HG02885 (cell line): ENCODE results near the gene FOLR2.
A peak's percentile ranks its signal among the peaks of the same experiment; 100 is the strongest.

Experiments used
- ATAC-seq: cut with Tn5 transposase; IDR thresholded peaks from one replicate; pipeline ENCODE4 v1.9.1; 2021; ENCODE audit warnings: mild to moderate bottlenecking; ENCODE audit not compliant: unreplicated experiment, poor library complexity

Gene FOLR2

GRCh38 chr11:72229336-72229924 lies 12.8 kb downstream of the FOLR2 start:
- no peak for ATAC-seq

GRCh38 chr11:72229925-72230763 lies 13.6 kb downstream of the FOLR2 start:
- no peak for ATAC-seq

- no peak for ATAC-seq
These were observed 14.3 kb downstream of the FOLR2 start for GRCh38 chr11:72230764-72231365.

DNA sequence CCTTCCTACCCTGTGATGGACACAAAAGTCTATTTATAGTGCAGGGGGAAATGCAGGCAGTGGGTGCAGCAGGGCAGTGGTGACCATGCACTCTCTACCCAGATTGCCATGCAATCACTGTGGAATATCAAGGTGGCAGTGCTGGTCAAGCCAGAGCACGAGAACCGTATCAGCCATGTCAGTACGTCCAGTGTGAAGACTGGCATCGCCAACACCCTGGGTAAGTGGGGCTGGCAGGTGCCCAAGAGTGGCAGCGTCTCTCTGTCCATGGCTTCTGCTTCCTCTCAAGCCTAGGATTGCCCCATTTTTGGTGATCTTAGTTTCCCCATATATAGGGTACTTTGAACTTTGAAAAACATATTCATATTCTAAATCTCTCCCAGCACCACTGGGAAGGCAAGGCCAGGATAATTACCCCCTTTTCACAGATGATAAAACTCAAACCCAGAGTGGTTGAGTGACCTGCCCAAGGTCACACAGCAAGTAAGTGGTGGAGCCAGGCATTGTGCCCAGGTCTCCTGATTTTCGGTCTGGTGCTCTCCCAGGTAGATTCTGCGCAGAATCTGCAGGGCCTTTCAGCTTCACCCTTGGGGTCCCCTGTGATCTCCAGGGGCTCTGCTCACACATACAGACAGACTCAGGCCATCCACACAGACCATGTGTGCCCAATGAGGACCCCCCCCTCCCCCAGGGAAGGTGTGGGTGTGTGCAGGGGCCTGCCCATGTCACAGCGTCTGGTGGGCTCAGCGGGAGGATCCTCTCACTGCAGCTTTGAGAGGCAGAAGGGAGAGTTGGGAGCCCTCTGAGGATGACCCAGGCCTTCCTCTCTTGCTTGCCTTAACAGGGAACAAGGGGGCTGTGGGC lies 15.0 kb downstream of the FOLR2 start:
- ATAC-seq, result no peak

GRCh38 chr11:72232260-72233055 lies 15.9 kb downstream of the FOLR2 start:
- no peak for ATAC-seq

- no peak for ATAC-seq
These were observed 16.6 kb downstream of the FOLR2 start for GRCh38 chr11:72233056-72233772.

- no peak for ATAC-seq
These were observed 17.3 kb downstream of the FOLR2 start for GRCh38 chr11:72233773-72234513.

- no peak for ATAC-seq
These were observed 17.9 kb downstream of the FOLR2 start for GRCh38 chr11:72234514-72234830.

GRCh38 chr11:72234920-72235319 lies 18.3 kb downstream of the FOLR2 start:
- ATAC-seq, result no peak

DNA sequence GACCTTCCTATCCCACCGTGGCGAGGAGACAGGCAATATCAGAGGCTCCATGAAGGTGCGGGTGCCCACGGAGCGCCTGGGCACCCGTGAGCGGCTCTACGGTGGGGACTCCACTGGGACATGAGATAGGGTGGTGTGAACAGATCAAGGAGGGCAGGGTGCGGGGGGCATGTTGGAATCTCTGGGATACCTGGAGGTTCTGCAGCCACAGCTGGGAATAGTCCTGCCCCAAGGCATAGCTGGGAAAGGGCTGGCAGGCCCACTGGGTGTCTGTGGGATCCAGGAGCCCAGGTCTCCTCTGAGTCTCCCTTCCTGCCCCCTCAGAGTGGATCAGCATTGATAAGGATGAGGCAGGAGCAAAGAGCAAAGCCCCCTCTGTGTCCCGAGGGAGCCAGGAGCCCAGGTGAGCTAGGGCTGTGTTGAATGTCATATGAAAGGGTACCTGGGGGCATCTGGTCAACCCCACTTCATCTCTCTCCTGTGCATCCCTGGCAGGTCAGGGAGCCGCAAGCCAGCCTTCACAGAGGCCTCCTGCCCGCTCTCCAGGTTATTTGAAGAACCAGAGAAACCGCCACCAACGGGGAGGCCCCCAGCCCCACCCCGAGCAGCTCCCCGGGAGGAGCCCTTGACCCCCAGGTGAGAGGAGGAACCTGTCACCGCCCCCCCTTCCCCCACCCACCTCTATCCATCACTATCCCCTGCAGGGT lies 18.9 kb downstream of the FOLR2 start:
- ATAC-seq, result no peak

DNA sequence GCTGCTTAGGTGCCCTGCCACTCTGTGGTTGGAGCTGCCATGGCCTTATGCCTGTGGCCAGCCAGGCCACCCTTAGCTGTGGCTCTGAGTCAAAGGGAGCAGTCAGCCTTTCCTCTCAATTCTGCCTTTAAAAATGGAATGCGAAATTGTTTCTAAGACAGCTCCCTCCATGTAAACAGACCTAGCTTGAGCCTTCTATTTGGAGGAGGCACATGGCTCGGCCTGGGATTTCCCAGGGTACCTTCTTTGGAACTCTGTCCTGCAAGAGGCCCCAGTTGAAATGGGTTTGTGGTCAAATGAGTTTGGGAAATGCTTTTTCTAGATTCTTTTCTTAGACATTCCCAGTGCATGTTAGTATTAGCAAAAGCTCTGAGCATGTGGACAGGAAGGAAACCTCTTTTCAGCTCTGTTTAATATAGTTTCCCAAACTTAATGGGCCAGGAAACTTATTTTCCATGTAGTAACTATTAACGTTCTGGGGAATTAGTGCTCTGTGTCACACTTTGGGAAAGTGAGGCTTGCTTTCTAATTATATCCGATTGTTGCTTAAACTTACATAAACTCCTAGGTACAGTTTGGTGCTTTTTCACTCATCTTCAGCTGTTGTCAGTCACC lies 19.6 kb downstream of the FOLR2 start:
- no peak for ATAC-seq

- ATAC-seq, result no peak
These were observed 20.1 kb downstream of the FOLR2 start for GRCh38 chr11:72236774-72237111.

DNA sequence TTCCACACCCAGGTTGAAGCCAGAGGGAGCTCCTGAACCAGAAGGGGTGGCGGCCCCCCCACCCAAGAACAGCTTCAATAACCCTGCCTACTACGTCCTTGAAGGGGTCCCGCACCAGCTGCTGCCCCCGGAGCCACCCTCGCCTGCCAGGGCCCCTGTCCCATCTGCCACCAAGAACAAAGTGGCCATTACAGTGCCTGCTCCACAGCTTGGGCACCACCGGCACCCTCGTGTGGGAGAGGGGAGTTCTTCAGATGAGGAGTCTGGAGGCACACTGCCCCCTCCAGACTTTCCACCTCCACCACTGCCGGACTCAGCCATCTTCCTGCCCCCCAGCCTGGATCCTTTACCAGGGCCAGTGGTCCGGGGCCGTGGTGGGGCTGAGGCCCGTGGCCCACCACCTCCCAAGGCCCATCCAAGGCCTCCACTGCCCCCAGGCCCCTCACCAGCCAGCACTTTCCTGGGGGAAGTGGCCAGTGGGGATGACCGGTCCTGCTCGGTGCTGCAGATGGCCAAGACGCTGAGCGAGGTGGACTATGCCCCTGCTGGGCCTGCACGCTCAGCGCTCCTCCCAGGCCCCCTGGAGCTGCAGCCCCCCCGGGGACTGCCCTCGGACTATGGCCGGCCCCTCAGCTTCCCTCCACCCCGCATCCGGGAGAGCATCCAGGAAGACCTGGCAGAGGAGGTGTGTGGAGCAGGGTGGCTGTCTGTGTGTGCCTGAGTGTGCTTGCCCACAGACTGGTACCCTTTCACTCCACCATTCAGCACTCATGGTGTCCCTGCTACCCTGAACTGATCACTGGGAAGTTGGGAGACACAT lies 20.7 kb downstream of the FOLR2 start:
- no peak for ATAC-seq

- ATAC-seq, result peak; percentile 44
These were observed 21.5 kb downstream of the FOLR2 start for GRCh38 chr11:72238040-72238450.

DNA sequence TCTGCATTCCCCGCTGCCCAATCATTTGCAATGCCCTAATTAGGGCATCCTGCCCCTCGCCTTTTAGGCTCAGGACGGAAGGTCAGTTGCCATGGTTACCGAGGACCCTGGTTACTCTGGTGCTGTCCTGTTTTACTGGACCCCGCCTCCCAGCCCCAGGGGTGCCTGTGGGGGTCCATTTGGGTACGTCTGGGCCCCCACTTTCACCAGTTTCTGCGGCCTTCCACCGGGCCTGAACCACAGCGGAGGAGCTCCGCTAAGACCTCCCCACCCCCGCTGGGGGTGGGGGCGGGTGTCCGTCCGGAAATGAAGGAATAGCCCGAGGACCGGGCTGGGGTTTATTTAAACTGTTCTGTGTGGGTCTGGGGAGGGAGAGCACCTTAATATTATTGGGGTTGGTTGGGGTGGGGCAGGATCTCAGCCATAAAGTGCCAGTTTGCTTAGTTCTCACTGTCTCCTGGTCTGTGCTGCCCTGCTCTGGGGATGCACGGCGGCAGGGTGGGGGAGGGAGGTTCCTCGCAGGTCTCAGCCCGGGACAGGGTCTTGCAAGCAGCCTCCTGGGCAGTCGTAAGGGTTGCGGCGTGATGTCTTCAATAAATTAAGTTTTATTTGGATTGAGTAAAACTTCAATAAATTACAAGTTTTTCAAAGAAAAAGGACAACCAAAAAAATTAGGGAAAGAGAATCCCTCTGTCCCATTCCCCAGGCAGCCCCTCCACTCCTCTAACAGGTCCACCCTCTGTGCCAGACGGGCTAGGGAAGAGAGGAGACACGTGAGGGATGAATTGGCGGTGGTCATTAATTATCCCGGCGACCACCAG lies 22.1 kb downstream of the FOLR2 start:
- no peak for ATAC-seq

DNA sequence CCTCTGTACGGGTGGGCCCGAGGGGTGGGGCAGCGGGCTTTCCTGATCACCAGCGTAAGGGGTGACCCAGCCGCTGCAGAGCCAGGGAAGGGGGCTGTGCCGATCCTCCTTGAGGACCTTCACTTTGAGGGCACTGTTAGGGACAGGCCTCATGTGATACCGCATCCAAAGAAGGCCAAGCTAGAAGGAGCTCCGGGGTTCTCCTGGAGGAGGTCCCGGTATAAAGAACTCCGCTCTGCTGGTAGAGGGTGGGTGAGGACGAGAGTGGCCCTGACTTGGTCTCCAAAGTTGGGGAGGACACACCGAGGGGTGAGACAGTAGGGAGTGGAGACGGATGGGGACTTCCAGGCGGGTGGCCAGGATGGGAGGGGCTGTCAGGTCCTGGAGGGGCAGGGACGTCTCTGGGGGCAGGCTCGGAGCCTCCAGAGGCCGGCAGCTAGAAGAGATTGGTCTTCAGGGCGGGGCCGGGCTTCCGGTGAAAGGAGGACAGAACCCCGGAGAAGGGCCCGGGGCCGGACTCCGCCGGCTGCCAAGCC lies 22.8 kb downstream of the FOLR2 start:
- no peak for ATAC-seq
